ENCODE measurements around the gene SLC36A1.

The SLC36A1 gene

GRCh38 chr5:151451626-151452520 lies 4.5 kb downstream of the SLC36A1 start:
- no peak for DNase-seq (ENCODE audit: low read depth in 2 of 2)

- no peak for DNase-seq (ENCODE audit: low read depth in 2 of 2)
These were observed 6.8 kb downstream of the SLC36A1 start for GRCh38 chr5:151454166-151454565.

- DNase-seq (ENCODE audit: low read depth in 2 of 2) = no peak
These were observed 7.5 kb downstream of the SLC36A1 start for GRCh38 chr5:151454889-151455288.

GRCh38 chr5:151456321-151456940 lies 9.0 kb downstream of the SLC36A1 start:
- DNase-seq (ENCODE audit: low read depth in 2 of 2) = no peak

GRCh38 chr5:151458314-151458713 lies 10.9 kb downstream of the SLC36A1 start:
- DNase-seq (ENCODE audit: low read depth in 2 of 2) = no peak

DNA sequence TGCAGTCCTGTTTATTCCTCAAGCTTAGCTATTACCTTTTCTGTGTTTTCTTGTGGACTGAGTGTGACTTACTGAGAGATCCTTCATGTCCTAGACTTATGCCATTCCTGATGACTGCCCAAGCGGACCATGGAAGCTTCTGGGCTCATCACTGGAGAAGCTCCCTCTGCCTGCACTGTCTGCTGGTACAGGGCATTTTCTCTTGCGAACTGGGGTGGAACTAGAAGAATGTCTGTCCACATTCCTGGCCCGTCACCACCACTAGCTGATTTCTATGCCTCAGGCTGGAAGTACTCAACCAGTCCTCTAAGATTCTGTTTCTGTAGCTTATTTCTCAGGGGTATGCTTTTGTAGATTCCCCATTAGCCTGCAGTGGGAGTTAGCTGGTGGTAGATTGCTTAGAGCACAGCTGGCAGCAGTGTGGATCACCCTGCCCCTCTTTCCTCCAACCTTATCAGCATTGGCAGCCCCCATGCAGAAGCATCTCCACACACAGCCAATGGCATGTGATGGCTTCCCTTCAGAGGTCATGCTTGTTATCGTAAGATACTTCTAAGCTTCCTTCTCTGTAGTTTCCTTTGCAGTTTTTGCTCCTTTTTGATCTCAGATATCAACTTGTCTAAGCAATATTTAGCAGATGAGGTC lies 12.4 kb downstream of the SLC36A1 start:
- DNase-seq (ENCODE audit: low read depth in 2 of 2) = no peak

DNA sequence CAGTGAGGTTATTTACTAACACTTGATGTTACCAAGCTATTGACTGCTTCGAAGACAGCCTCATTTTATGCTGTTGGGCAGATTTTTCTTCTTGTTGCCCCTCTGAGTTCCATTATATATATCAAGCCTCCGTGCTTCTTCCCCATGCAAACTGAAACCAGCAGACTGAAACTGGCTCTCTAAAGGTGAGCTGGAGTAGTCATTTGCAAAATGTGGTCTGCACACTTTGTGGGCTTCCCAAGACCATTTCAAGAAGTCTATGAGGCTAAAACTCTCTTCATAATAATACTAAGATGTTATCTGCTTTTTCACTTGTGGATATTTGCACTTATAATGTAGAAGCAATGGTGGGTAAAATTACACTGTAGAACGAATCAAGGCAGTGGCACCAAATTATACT lies 13.9 kb downstream of the SLC36A1 start:
- no peak for DNase-seq (ENCODE audit: low read depth in 2 of 2)

DNA sequence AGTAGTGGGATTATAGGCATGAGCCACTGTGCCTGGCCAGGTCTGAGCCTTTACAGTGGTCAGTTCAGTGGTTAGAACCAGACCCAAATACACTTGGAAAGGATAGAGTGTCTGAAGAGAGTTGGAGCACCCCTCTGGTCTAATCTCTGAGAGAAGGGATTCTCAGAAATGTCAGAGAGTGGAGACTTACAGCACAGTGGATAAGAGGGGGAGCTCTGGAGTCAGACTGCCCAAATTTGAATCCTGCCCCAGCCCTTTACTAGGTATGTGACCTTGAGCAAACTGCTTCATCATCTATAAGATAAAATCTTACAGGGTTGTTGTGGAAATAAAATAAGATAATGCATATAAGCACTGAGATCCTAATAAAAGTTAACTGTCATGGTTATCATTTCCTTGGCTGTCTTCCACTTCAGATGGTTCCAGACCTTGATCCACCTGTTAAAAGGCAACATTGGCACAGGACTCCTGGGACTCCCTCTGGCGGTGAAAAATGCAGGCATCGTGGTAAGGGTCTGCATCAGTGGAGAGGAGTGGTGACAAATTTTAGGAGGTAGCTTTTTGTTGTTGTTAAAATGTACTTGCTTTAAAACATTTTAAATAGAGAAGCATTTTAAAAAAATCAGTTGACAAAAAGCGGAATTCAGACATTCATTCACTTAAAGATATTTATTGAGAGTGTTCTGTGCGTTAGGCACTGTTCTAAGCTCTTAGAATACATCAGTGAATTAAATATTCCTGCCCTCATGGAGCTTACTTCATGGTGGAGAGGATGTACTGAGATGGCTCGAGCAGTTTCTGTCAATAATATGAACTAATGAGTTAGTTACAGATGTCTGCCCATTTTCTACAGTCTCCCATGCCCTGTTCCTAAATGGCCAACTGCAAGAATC lies 16.0 kb downstream of the SLC36A1 start:
- DNase-seq (ENCODE audit: low read depth in 2 of 2) = no peak

DNA sequence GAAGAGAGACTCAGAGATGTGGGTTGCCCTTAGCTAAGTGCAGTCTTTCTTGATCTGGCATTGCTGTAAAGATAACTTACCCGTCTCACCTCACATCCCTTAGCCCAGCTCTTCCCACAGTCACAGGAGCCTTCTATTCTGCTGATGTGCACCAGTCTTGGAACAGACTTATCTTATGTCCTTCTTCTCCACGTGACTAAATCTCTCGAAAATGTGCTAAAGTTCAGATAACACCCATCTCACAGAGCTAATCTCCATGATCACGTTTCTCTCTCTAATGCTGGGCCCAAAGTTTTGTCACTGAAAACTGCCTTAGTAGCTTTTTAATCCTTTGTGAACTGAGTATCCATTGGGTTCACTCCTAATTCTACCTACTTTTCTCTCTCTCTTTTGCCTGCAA lies 16.7 kb downstream of the SLC36A1 start:
- DNase-seq (ENCODE audit: low read depth in 2 of 2) = no peak

DNA sequence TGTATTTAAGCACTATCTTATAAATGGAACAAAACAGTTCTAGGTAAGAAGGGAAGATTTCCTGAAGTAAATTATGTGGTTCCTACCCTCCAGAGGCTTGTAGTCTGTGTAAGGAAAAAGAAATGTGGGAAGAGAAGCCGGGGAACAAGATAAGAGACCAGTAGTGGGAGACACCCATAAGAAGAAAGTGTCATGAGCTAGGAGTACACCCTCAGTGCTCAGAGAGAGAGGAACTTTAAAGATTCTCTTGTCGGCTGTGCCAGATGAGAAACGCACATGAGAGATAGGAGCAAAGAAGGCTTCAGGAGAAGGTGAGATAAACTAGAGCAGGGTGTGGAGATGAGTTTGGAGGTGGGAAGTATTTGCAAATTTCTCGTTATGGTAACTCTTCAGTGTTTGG lies 18.1 kb downstream of the SLC36A1 start:
- no peak for DNase-seq (ENCODE audit: low read depth in 2 of 2)

DNA sequence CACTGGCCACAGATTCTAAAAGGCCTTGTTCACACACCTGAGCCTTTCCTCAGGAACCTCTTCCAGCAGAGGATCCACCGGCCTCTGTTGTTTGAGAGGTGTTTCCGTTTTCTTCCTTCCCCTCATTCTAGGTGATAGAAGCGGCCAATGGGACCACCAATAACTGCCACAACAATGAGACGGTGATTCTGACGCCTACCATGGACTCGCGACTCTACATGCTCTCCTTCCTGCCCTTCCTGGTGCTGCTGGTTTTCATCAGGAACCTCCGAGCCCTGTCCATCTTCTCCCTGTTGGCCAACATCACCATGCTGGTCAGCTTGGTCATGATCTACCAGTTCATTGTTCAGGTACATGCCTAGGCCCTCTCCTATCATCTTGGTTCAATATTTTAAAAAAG lies 20.2 kb downstream of the SLC36A1 start:
- no peak for DNase-seq (ENCODE audit: low read depth in 2 of 2)

DNA sequence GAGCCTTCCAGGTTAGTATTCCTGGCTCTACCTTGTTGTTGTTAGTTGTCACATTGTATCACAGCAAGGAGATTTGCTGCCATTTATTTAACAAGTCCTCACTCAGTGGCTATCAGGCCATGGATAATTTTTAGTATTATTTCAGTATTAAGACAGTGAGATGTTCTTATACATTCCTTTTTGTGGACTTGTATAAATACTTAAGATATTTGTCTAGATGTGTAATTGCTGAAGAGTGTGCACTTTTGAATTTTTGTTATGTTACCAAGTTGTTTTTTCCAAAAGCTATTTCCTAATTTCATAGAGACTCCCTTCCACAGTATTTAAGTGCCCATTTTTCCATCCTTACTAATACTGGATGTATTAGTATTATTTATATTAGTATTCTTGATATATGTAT lies 22.0 kb downstream of the SLC36A1 start:
- no peak for DNase-seq (ENCODE audit: low read depth in 2 of 2)

DNA sequence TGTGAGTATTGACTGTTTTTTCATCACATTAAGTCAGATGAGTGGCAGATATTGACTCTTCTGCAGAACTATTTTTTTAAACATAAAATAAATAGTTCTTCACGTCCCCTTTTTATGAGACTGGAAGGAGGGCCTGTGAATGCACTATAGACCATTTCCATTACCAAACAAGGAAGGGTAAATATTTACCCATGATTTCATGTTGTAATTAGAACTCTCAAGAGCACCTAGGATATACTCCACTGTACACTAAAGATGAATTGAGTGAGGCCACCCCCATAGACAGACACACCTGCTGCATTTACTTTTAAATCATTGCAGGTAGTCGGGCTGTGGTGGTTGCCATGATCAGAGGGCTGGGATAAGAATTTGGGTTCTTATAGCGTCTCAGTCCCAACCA lies 22.6 kb downstream of the SLC36A1 start:
- no peak for DNase-seq (ENCODE audit: low read depth in 2 of 2)

DNA sequence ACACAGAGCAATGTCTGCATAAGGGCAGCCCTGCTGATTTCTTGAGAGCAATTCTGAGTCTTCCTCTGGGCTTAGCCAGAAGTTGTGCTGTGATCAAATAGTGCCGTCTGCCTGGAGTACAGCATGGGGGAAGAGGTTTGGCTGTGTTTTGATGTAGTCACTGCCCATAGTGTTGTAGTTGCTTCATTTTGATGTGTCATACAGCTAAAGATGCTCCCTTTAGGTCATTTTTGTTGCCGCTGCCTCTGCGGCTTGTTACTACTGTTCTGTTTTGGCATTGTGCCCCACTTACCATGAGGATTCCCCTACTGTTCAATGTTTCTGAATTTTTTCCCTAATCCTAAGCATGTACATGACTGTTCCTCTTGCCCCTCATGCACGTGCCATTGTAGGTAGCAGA lies 23.0 kb downstream of the SLC36A1 start:
- DNase-seq (ENCODE audit: low read depth in 2 of 2) = no peak

- DNase-seq (ENCODE audit: low read depth in 2 of 2) = no peak
These were observed 23.9 kb downstream of the SLC36A1 start for GRCh38 chr5:151471276-151471675.

DNA sequence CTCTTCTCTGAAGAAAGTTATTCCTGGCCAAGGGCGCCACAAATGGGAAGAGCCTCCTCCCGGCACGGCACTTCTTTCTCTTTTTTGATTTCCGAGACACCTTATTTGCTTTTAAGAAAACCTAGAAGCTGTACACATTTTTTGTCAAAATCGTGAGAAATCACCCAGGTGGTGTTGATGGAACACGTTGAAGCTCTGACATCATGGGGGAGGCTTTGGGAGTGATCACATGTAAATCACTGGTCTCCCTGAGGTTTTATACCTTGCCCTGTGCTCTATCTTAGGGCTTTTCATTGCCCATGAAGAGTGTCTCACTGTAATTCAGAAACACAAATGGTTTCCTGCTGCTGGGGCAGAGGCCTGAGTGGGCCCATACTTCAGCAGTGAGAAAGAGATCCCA lies 27.4 kb downstream of the SLC36A1 start:
- DNase-seq (ENCODE audit: low read depth in 2 of 2) = no peak

GRCh38 chr5:151475388-151475787 lies 28.0 kb downstream of the SLC36A1 start:
- no peak for DNase-seq (ENCODE audit: low read depth in 2 of 2)

DNA sequence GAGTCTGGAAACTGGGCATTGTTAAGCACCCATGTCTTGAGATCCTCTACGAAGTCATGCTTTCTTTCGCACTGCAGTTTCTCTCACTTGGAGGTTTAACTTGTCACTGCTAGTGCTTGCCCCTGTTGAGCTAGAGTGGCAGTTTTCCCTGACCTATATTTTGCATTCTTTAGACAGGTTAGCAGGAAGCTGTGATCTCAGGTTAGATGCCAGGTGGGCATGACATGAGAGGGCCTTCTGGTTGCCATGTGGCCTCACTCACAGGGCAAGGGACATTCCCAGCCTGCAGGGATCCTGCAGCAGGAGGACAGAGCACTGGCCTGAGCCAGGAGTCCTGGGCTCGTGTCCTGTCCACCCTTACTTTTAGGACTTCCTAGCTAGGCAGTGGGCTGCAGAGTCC lies 28.6 kb downstream of the SLC36A1 start:
- no peak for DNase-seq (ENCODE audit: low read depth in 2 of 2)

DNA sequence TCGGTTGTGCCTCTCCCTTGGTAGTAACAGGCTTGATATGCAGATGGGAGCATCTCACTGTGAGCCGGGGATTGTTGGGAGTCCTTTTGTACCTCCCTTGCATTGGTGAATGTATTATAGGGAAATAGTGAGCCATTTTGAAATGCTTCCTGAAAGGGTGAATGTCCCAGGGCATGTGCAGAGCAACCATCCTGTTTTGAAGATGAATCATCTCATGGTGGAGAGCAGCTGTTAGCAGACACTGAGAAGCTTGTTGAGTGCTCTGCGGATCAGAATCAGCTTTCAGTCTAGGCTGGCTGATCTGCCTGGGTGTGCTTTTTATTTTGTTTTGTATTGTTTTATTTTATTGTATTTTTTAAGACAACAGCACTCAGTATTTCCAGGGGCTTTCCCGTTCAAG lies 29.7 kb downstream of the SLC36A1 start:
- DNase-seq (ENCODE audit: low read depth in 2 of 2) = no peak

GRCh38 chr5:151480384-151481293 lies 33.2 kb downstream of the SLC36A1 start:
- no peak for DNase-seq (ENCODE audit: low read depth in 2 of 2)

DNA sequence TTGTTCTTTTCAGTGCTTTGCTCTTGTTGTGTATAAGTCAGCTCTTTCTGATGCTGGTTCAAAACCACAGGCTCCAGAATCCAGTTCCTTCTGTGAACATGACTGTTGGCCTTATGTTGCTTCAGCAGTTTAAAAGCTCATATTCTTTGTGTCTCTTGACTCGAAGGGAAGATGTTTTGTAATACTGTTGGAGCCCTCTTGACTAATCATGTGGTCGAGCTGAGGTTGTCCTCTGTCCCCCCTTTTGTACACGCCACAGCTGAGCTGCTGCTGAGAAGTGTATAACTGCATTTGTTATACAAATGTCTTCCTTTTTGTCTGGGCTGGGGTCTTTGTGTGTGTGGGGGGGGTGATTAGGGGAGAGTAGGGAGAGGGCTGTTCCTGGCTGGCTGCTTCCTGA lies 35.8 kb downstream of the SLC36A1 start:
- no peak for DNase-seq (ENCODE audit: low read depth in 2 of 2)
